ENCODE results near the gene ANXA5.

ANXA5 gene

DNA sequence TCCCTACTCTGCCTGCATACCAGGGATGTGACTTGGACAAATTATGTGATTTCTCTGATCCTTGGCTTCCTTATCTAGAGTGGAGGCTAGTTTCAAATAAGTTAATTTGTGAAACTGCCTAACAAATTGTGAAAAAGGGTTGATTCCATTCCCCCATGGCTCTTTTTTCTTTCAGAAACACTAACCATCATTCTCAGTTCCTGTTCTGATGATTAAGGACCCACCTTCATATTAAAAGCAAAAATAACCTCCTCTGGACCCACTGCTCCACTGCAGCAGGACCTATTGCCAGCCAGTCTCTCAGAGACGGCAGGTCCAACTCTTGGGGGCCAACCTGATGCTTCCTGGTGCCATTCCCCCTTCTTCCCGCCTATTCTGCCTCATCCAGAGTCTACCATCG lies 4.5 kb upstream of the ANXA5 start:
- H3K4me3 ChIP-seq (ENCODE audit: low read depth, low read length): no peak overlapping the region

GRCh38 chr4:121698236-121698671 lies 1.5 kb upstream of the ANXA5 start:
- TF ChIP-seq MYC (IDR thresholded peaks at IDR 0.05; ENCODE audit: low read depth, low read length) (no peak), POLR2A (IDR thresholded peaks at IDR 0.05; ENCODE audit: extremely low read depth, insufficient read length) (no peak), CTCF (IDR thresholded peaks at IDR 0.05; ENCODE audit: low read depth, low read length) (no peak), MAX (IDR thresholded peaks at IDR 0.05; ENCODE audit: low read depth, low read length) (0 out of 2 replicates have a peak, but pooled peaks have one; percentile 34)
- DNase-seq (ENCODE audit: low read depth): peak; percentile 28
- H3K4me3 ChIP-seq (ENCODE audit: low read depth, low read length): no peak overlapping the region

More for the DNA sequence above, 4.5 kb upstream of the ANXA5 start:
- DNase-seq (ENCODE audit: low read depth): no peak
- TF ChIP-seq POLR2A (IDR thresholded peaks at IDR 0.05; ENCODE audit: extremely low read depth, insufficient read length) (no peak), MAX (IDR thresholded peaks at IDR 0.05; ENCODE audit: low read depth, low read length) (no peak), MYC (IDR thresholded peaks at IDR 0.05; ENCODE audit: low read depth, low read length) (no peak), CTCF (IDR thresholded peaks at IDR 0.05; ENCODE audit: low read depth, low read length) (no peak)

DNA sequence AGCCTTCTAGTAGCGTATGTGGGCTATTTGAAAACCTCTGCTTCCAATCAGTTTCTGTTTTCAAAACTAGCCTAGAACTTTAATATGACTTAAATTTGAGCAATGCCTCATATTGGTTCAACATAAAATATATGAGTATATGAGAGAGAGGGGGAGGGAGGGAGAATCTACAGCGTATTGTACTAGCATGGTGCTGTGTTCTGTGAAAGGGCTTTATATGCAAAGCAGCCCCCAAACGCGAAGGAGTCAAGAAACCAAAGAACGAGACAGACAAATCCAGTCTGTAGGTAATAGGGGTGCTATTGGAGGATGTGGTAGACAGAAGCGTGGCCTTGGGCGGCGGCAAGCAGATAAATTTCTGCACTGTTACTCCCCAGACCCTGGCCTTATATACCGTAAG lies 784 bp upstream of the ANXA5 start:
- TF ChIP-seq MYC (IDR thresholded peaks at IDR 0.05; ENCODE audit: low read depth, low read length) (no peak), CTCF (IDR thresholded peaks at IDR 0.05; ENCODE audit: low read depth, low read length) (no peak), POLR2A (IDR thresholded peaks at IDR 0.05; ENCODE audit: extremely low read depth, insufficient read length) (no peak), MAX (IDR thresholded peaks at IDR 0.05; ENCODE audit: low read depth, low read length) (no peak)
- peak overlapping the region; percentile 60 for H3K4me3 ChIP-seq (ENCODE audit: low read depth, low read length)
- DNase-seq (ENCODE audit: low read depth): peak; percentile 9

DNA sequence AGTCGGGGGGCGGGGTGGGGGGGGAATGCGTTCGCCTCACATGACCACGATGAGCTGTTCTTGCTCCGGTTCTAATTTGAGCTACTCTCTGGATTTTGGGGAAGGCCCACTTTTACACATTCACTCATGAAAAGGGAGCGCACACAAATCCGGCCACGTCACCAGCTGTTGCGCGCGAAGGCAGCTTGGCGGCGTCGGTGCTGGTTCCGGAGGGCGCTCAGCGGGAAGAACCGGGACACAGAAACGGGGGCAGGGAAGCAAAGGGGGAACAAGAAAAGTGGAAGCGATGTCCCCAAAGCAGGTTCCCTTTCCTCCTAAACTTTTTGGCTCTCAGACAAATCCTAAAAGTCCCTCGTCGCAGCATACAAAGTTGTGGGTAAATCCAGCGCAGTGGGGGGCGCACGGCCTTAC lies 605 bp downstream of the ANXA5 start:
- DNase-seq (ENCODE audit: low read depth): peak; percentile 50
- TF ChIP-seq POLR2A (IDR thresholded peaks at IDR 0.05; ENCODE audit: extremely low read depth, insufficient read length) (no peak), MYC (IDR thresholded peaks at IDR 0.05; ENCODE audit: low read depth, low read length) (no peak), CTCF (IDR thresholded peaks at IDR 0.05; ENCODE audit: low read depth, low read length) (no peak), MAX (IDR thresholded peaks at IDR 0.05; ENCODE audit: low read depth, low read length) (no peak; the same call in 1 of the 2 replicates)
- H3K4me3 ChIP-seq (ENCODE audit: low read depth, low read length): peak overlapping the region; percentile 79

- DNase-seq (ENCODE audit: low read depth): no peak
- H3K4me3 ChIP-seq (ENCODE audit: low read depth, low read length): no peak overlapping the region
- TF ChIP-seq CTCF (IDR thresholded peaks at IDR 0.05; ENCODE audit: low read depth, low read length): no peak
- TF ChIP-seq MYC (IDR thresholded peaks at IDR 0.05; ENCODE audit: low read depth, low read length): no peak
- no peak for TF ChIP-seq POLR2A (IDR thresholded peaks at IDR 0.05; ENCODE audit: extremely low read depth, insufficient read length)
- no peak for TF ChIP-seq MAX (IDR thresholded peaks at IDR 0.05; ENCODE audit: low read depth, low read length)
Observed at GRCh38 chr4:121693886-121694285, 2.9 kb downstream of the ANXA5 start.

All from NB4 (cell line).